HT-29 (cell line): ENCODE data around the gene CLMN. TPM values are rescaled to one million over a fixed set of nuclear protein-coding genes. Genes with fewer than 3 reads are reported as not detected.
A peak's percentile ranks its signal among the peaks of the same experiment; 100 is the strongest.

Experiments
- DNase-seq: peaks from one replicate; pipeline ENCODE4 v3.0.0-alpha.2; 2015; ENCODE audit warnings: low spot score
- total RNA-seq: library from RNA; depleted of rRNA; stranded (reverse); fragments of >200 nt; shearing (Covaris generic); gene quantifications from 2 replicates; pipeline ENCODE4 v1.2.3, GENCODE V29; 2014

The CLMN gene
- total RNA-seq, 1 experiment from 2014 or later = 4.4 TPM

DNA sequence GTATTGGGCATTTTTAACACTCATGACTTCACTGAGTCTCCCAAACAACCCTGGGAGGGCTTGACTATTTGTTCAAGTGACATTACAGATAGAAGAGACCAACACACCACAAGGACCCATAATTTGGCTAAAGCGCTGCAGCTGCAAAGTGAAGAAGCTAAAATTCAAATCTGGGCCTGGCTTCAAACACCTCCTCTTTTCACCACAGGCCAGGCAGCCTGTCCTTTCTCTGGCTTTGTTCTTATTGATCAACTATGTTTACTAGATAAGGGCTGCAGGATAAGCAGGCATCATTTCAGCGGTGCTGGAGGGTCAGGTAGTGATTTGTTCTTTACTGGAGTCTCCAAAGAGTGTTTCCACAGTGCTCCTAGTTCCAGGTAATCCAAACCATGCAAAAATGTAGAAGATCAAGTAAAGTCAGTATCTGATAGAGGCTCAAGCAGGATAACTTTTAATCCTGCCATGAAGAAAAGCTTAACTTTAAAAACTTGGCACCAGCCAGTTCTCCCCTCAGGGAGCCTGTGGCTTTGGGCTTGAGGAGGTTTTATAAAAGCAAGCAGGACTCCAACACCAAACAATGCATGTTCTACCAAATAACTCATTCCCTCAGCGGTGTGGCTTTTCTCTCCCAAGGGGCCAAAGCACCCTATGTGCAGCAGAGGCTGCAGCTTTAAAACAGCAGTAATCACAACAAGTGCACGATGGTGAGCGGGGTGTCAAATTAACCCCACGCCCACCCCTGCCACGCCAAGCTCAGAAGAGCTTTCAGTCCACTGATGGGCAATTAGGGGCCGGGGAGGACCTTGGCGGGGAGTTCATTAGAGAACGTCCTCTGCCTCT is 16.8 kb downstream of the CLMN start:
- DNase-seq = no peak

GRCh38 chr14:95301527-95302187 is 18.1 kb downstream of the CLMN start:
- no peak for DNase-seq

GRCh38 chr14:95300697-95301526 is 18.8 kb downstream of the CLMN start:
- no peak for DNase-seq

DNA sequence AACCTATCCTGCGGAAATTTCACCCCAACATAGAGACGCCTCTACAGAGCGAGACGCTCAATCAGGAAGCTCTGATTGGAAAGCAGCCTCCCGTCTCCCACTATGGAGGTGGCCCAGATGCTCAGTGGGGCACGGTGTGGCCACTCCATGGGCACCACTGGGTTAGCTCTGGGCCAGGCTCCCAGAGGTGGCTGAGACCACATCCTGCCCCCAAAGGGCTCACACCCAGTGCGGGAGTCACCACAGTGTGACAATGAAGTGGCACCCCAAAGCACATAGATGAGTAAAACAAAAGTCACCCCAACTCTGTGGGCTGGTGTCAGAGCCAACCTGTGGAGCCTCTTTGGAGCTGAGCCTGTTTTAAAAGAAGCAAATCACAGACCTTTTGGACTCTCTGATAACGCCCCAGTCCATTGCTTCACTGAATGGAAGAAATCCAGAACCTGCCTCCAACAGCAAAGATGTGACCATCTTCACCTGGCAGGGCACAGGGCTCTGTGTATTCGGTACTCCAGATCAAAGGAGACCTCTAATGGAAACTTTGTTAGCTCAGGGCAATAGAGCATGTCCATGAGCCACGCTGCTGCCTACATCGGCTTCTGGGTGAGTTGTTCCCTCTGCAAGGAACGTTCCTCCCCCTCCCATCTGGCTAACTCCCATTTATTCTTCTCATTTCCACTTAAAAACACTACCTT is 19.6 kb downstream of the CLMN start:
- DNase-seq = no peak

GRCh38 chr14:95299271-95299670 is 20.4 kb downstream of the CLMN start:
- DNase-seq = no peak

- DNase-seq = no peak
Measured at GRCh38 chr14:95297832-95298231, 21.9 kb downstream of the CLMN start.

GRCh38 chr14:95296966-95297365 is 22.7 kb downstream of the CLMN start:
- DNase-seq = no peak

DNA sequence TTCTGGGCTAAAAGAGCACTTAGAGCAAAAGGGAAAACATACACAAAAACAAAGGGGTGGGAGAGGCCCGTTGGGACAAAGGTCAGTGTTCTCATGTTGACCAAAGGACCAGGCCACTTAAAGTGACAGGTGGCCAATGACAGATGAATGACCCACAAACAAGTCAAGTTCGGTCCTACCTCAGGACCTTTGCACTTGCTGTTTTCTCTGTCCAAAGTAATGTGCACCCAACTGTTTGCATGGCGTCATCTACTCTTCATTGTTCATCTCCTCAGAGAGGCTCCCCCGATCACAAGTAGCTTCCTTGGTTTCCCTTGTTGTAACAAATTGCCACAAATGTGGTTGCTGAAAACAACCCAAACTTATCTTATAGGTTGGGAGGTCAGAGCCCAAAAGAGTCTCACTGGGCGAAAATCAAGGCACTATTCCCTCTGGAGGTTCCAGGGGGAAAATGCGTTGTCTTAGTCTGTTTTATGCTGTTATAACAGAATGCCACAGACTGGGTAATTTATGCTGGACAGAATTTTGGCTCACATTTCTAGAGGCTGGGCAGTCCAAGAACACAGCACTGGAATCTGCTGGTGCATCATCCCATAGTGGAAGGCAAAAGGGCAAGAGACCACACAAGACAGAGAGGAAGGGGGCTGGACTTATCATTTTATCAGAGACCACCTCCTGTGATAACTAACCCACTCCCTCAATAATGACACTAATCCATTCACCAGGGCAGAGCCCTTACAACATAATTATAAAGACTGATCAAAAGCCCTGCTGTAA is 23.9 kb downstream of the CLMN start:
- no peak for DNase-seq

DNA sequence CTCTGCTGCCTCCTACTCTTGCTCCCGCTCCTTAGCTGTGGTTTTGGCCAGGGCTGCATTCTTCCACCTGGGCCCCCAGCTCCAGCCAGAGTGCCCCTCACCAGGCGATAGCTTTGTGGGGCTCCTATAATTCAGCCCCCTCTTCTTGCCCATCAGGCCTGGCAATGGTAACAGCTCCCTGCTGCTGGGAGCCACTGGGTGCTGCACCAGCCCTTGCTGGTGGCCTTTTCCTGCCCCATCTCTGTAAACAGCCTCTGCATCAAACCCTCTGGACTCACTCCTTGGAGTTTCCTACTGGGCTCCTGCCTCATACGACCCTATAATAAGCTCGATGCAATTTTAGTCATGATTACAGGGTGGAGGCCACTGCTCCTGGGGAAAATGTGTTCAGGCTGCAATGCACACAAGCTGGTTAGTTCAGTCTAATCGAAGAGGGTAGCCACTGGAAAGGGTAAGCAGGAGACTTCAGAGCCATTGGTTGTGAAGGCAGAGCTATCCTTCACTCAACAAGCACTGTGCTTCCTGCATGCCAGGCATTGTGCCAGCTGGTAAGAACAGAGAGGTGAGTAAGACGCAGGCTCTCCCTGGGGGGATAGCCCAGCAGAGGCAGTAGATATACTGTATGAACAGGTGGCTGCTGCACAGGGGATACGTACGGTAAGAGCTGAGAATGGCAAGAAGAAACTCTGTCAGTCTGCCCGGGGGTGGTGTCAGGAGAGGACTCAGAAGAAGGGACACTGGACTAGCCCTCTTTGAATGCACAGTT is 24.7 kb downstream of the CLMN start:
- peak; percentile 64 for DNase-seq

DNA sequence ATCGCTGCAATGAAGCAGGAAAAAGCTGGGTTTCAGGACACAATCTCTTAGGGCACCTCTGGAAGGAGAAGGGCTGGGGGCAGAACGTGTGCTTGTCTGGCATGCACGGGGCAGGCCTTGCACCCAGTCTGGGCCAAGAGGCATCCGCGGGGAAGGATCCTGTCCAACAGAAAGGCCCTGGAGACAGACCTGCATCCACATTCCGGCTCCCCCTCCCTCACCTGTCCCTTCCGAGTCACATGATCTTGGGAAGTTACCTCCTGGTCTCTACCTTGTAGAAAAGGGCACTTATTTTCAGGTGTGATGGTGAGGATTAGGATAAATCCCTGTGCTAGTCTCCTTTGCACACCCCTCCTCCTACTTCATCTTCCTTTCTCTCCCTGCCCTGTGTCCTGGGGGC is 25.4 kb downstream of the CLMN start:
- DNase-seq = no peak

- DNase-seq = no peak
Measured at GRCh38 chr14:95293449-95293848, 26.3 kb downstream of the CLMN start.

- no peak for DNase-seq
Measured at GRCh38 chr14:95292660-95293425, 26.9 kb downstream of the CLMN start.

GRCh38 chr14:95291859-95292542 is 27.7 kb downstream of the CLMN start:
- peak; percentile 55 for DNase-seq

DNA sequence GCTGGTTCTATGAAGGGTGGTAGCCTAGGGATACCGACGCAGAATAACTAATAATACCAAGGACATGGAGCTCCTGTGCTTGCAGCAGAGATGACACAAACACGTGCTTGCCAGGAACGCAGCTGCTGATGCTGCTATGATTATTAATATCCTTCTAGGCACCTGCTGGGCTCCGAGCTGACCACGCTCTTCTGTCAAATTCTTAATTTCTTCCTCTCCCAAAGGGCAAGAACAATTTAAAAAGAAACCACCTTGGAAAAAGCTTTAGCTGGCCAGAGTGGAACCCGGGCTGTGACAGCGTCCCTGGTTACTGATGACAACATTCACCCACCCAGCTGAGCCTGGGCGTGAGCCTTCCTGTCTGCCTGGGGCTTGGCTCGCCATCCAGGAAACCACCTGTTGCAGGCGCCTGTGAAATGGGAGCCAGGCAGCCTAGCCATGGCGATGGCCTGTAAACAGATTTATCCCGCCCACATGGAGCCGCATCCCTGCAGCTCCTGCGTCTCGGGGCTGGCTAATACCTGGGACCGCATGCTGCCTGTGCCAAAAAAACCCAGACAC is 28.8 kb downstream of the CLMN start:
- peak; percentile 80 for DNase-seq

DNA sequence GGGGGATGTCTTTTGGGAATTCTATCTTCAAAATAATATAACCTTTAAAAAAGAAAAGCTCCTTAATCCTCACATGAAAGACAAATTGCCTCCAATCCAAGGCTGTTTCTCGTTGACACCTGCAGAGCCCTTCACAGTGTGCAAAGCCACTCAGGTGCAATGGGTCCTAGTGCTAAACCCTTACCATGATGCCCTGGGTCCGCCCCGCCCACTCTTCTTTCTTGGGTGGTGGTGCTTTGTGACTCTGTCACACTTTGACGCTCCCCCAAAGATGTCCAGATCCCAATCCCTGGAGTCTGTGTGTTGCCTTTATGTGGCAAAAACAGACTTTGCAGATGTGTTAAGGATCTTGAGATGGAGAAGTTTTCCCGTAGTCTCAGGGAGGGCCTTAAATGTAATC is 29.7 kb downstream of the CLMN start:
- DNase-seq = no peak

DNA sequence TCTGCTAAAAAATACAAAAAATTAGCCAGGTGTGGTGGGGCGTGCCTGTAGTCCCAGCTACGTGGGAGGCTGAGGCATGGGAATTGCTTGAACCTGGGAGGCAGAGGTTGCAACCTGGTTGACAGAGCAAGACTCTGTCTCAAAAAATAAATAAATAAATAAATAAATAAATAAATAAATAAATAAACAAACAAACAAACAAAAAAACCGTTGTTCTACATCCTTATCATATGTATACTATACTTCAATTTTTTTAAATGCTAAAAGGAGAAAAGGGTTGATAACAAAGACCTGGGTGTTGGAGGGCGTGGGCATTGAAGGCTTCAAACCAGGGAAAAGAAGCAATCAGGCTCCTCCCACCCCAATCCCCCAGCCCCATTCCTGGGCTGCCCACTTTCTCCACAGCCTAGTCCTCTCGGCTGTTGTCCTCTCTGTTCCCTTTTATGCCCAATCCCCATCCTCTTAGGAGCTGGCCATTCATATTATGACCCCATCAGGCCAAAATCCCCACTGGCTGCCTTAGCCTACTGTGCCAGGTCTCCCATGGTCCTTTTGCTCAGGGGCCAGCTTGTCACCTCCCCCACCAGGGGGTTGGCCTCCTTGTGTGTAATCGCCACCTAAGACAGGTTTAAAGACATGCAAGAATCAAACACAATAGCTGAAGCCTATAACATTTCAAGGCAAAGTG is 30.2 kb downstream of the CLMN start:
- DNase-seq = no peak

- no peak for DNase-seq
Measured at GRCh38 chr14:95288672-95289322, 30.9 kb downstream of the CLMN start.
